HEK293 (cell line): Measurements from ENCODE around the gene PA2G4.

Experiments
- GLIS1 ChIP-seq: fragments of 450-650 bp; formaldehyde crosslinking; IDR thresholded peaks from 2 replicates; pipeline ENCODE4 v1.5.1; 2016; ENCODE audit warnings: missing biosample characterization, missing genetic modification characterization
- YY1 ChIP-seq: fragments of 450-650 bp; formaldehyde crosslinking; IDR thresholded peaks from 2 replicates; pipeline ENCODE4 v1.5.1; 2018; ENCODE audit warnings: missing biosample characterization, missing genetic modification characterization
- ZBTB8A ChIP-seq: fragments of 450-650 bp; formaldehyde crosslinking; IDR thresholded peaks from 2 replicates; pipeline ENCODE4 v1.5.1; 2016; ENCODE audit warnings: missing biosample characterization, missing genetic modification characterization
- TF ChIP-seq, protein P1 (sequence below): fragments of 450-650 bp; formaldehyde crosslinking; IDR thresholded peaks from 2 replicates; pipeline ENCODE4 v1.5.1; 2016; ENCODE audit warnings: missing biosample characterization, missing genetic modification characterization

GRCh38 chr12:56153678-56154065 lies 49.3 kb downstream of the PA2G4 start:
- TF ChIP-seq, protein P1, sequence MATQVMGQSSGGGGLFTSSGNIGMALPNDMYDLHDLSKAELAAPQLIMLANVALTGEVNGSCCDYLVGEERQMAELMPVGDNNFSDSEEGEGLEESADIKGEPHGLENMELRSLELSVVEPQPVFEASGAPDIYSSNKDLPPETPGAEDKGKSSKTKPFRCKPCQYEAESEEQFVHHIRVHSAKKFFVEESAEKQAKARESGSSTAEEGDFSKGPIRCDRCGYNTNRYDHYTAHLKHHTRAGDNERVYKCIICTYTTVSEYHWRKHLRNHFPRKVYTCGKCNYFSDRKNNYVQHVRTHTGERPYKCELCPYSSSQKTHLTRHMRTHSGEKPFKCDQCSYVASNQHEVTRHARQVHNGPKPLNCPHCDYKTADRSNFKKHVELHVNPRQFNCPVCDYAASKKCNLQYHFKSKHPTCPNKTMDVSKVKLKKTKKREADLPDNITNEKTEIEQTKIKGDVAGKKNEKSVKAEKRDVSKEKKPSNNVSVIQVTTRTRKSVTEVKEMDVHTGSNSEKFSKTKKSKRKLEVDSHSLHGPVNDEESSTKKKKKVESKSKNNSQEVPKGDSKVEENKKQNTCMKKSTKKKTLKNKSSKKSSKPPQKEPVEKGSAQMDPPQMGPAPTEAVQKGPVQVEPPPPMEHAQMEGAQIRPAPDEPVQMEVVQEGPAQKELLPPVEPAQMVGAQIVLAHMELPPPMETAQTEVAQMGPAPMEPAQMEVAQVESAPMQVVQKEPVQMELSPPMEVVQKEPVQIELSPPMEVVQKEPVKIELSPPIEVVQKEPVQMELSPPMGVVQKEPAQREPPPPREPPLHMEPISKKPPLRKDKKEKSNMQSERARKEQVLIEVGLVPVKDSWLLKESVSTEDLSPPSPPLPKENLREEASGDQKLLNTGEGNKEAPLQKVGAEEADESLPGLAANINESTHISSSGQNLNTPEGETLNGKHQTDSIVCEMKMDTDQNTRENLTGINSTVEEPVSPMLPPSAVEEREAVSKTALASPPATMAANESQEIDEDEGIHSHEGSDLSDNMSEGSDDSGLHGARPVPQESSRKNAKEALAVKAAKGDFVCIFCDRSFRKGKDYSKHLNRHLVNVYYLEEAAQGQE (tag by site-specific recombination): no peak
- TF ChIP-seq YY1 (tag by site-specific recombination): no peak
- TF ChIP-seq ZBTB8A: no peak
- no peak for TF ChIP-seq GLIS1 (tag by site-specific recombination)
